Activated CD8-positive, alpha-beta memory T cell treated with anti-CD3 and anti-CD28 coated beads for 1 hour (primary cell): ENCODE data around the gene TMEM267.
"Not testable (repeated sequence)": the region's sequence is repeated elsewhere in the genome, so short reads cannot be mapped to it uniquely, and the experiment has no call there.

ENCODE experiments used
- DNase-seq, 2 donors: peaks; one replicate each; pipeline ENCODE4 v3.0.0-alpha.2; 2020; ENCODE audit warnings: low read depth in 1 of 2; ENCODE audit errors: extremely low read depth in 1 of 2

The TMEM267 gene, protein sequence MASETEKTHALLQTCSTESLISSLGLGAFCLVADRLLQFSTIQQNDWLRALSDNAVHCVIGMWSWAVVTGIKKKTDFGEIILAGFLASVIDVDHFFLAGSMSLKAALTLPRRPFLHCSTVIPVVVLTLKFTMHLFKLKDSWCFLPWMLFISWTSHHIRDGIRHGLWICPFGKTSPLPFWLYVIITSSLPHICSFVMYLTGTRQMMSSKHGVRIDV

DNA sequence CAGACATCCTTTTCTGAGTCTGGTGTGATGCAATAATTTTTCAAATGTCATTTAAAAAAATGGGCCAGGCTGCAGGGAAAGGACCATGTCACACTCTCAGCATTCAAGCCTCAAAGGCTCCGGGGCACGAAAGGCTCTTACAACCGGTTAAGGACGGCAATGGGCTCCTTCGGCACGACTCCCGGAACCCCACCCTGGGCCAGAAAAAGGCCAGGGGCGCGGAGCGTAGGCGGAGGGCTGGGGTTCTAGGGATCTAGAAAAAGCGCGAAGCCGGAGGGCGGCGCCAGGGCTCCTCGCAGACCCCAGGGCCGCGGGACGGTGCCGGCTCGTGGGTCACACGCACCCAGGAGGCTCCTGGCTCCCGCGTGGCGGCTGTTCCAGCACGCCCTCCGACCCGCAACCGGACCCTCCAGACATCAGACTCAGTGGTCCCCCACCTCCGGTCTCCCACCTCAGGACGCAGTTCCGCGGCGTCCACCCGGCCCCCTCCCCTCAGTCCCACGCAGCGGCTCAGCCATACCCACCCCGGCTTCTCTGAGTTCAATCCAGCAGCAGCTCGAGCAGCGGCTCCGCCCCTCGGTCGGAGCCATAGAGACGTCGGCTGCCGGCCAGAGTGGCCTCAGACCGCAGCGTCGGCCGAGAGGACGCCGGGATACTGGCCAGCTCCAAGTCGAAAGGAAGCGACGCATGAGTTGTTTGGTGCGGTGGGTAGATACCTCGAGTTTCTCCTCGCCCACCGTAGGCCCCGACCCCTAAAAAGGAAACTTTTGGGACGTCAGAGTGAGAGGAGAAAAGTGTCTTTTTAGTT is at the start of gene TMEM267:
Gene TMEM267, minus strand, starts transcription at position 568 of the 808 bp plus-strand sequence. CDS start 29,896 bp downstream, outside the sequence.
- DNase-seq, result peak; percentile 63 to 75

DNA sequence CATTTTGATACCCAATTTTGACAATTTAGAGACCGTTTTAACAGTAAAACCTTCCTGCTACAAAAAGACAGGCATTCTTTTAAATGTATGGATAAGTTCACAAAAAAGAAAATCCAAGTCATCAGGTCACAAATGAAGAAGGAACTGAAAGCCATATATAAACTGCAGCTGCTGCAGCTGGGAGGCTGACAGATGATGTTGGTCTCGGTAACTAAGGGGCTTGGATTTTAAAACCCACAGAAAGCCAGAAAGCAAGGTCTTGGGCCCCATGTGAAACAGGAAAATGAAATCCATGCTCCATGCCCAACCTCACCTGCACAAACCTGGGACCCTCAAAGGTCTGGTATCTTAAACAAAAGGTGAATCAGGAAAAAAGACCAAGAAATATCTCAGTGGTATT is 47.0 kb upstream of the TMEM267 start:
- DNase-seq, result no peak

DNA sequence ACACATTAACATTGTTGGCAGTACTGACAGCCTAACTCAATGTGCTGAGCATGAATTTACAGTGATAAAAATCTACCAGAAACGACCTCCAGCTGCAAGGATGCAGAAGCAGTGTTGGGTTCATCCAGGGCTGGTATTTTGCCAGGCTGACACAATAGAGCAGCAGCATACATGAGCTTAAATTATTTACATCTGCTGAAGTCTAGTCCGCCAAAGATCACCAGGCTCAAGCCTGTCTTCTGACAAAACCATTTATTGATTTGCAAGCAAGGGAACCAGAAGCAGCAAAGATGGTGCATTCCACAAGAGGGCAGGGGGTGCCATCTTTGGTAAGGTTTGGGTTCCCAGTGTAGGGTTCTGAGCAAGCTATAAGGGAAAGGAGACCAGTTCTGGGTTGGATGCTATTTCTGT is 40.0 kb upstream of the TMEM267 start:
- no peak for DNase-seq

DNA sequence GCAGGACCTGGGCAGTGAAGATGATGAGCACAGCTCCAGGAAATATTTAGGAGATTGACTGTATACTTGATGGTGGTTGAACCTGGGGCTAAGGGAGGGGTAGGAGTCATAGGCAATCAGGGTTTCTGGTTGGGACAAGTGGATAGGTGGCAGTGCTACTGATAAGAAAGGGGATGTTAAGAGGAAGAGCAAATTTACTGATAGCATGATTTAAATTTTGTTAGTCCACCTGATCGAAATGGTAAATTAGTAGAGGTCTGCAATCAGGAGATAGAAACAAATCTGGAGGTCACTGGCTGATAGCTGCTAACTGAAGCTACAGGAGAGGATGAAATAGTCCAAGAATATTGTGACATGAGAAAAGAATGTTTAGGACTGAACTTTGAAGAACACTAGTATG is 37.0 kb upstream of the TMEM267 start:
- no peak for DNase-seq

DNA sequence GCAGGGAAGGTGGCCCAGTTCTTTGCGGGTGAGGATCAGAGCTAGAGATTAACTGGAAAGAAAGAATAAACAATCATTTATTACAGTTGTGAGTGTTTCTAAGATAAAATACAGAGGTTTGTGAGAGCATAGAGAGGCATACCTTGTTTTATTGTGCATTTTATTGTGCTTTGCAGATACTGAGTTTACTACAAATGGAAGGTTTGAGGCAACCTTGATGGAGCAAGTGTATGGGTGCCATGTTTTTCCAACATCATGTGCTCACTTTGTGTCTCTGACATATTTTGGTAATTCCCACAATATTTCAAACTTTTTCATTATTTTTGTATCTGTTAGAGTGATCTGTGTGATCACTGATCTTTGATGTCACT is 32.0 kb upstream of the TMEM267 start:
- DNase-seq, result no peak

DNA sequence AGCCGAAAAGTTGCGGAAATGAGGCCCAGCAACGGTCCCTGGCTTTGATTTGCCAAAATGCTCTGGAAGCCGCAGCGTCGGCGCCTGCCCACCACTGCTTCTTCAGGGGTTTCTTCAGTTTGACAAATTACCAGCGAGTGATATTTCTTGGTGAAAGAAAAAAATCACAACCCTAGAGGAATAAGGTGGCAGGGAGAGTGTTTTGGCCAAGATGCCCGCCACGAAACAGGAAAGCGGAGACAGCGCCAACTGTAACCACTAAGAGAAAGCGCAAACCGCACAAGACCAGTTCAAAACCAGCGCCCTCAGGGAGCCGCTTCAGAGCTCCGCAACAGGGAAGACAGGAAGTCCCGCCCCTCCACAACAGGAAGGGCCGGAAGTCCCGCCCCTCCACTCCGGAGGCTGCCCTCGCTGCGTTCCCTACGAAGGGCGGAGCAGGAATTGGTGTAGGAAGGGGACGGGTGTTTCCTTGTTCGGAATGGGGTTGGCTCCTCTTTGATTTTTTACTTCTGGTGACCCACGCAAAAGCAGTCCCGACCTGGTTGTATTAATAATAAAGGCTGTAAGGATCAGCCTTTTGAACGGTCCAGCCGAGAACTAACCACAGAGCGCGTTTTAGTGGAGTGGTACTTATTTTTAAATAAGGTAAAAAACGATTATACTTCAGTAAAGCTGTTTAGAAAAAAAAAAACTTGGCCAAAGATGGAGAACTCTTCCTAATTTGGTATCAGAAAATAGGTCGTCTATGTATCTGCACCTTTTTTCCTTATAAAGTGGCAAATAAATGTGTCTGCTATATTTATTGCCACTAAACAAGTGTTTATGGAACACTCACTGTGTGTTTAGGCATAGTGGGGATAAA is 31.4 kb upstream of the TMEM267 start, which contains the start of gene C5orf34:
Gene C5orf34, minus strand, starts transcription at position 333 of the 862 bp plus-strand sequence. CDS start 5,809 bp downstream, outside the sequence.
- DNase-seq, result peak; percentile 87 to 91

DNA sequence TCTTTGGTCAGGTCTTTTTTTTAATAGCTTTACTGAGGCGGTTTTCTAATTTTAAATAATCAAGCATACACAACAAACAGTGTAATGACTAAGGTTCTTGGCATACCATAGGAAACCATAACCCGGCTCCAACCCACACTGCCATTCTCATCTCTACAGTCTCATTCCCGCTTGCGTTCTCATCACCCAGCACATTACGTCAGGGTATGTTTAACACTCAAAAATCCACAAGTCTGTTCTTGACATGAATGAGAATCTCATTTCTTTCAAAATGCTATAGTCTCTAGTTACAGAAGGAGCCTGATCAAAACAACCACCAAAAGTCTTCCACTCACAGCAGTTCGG is 30.8 kb upstream of the TMEM267 start:
- peak in 1 of 2 donors; percentile 22 for DNase-seq

DNA sequence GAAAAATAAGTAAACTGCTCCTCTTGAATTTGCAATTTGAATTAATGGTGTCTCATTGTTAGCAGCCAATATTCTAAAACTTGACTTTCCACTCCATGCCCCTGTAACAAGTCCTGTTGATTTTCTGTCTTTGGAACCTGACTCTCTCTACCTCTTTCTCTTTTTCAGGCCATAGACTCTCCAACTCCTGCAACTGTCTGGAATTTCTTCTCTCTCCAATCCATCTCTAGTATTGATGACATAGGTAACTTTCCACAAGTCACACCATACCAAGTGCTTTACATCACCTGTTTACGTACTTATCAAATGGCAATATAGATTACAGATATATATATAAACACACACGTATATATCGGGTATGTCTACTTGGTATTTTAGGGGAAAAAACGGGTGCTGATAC is 30.4 kb upstream of the TMEM267 start:
- DNase-seq, result no peak

DNA sequence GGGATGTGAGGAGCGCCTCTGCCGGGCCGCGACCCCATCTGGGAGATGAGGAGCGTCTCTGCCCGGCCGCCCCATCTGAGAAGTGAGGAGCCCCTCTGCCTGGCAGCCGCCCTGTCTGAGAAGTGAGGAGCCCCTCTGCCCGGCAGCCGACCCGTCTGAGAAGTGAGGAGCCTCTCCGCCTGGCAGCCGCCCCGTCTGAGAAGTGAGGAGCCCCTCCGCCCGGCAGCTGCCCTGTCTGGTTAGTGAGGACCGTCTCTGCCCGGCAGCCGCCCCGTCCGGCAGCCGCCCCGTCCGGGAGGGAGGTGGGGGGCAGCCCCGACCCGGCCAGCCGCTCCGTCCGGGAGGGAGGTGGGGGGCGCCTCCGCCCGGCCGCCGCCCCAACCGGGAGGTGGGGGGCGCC is 27.4 kb upstream of the TMEM267 start:
- not testable (repeated sequence) for DNase-seq

DNA sequence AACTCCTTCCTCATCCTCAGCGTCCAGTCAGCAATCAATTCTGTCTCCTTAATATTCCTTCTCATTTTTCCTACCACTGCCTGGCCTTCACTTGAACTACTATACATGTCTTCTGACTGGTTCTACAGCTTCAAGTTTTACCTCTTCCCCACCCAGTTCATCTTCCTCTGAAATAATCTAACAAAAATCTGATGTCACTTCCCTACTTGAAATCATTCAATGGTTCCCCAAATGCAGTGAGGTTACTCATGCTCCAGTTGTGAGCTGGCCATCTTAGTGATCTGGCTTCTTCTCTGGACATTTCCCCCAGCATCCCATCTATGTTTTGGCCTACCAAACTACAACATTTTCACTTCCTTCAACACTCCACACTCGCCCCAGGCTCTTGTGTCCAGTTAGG is 14.9 kb upstream of the TMEM267 start:
- no peak for DNase-seq

DNA sequence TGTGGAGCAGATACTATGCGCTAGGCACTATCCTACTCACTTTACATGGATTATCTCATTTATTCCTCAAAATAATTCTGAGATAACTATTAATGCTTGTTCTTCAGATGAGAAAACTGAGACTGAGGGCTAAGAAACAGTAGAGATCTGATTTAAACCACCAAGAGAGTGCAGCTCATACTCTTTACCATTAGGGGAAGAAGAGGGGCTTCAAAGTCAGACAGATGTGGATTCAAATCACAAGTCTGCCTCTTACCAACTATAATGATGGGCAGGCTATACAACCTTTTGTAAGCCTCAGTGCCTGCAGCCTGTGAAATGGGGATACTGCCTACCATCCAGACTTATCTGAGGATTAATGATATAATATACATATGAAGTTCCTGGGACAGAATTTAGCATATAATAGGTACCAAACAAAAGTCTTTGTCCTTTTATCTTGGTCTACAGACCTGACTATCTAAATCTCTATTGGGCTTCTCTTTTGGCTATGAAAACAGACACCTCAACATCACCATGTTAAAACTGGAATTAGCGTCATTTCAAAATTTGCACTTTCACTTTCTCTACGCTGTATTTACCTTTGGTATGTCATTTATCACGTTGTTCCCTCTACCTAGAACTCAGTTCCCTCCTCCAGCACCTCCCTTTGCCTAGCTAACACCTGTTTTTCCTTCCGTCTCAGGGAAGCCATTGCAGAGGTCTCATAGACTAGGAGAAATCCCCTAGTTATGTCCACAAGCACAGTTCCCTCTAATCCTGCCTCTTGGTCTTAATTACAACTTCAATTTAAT is 13.8 kb upstream of the TMEM267 start:
- DNase-seq, result no peak

DNA sequence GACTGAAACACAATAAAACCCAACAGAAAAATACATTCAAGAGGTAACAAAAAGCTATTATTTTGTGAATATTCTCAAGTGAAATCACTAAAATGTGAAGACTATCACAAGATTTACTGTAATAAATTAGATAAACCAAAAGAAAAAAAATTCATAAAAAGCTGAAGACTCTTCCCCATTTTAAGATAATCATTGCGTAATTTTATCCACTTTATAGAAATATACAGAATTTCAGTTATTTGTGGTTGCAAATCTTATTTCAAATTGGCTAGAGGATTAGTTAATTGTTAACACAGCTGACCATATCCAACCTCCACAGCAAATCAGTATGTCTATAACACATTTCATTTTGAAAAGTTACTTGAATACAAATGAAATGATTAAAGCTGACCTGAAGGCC is 7.7 kb upstream of the TMEM267 start:
- no peak for DNase-seq

DNA sequence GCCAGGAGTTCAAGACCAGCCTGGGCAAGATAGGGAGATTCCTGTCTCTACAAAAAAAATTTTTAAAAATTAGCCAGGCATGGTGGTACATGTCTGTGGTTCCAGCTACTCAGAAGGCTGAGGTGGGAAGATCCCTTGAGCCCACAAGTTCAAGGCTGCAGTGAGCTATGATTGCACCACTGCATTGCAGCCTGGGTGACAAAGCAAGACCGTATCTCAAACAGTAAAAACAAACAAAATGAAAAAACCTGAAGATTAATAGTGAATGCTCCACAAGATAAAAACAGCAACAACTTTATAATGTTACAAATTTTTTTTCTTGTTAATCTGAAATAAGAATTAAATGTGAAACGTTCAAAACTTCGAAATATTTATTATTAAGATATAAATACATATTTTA is 2.7 kb upstream of the TMEM267 start:
- no peak for DNase-seq

DNA sequence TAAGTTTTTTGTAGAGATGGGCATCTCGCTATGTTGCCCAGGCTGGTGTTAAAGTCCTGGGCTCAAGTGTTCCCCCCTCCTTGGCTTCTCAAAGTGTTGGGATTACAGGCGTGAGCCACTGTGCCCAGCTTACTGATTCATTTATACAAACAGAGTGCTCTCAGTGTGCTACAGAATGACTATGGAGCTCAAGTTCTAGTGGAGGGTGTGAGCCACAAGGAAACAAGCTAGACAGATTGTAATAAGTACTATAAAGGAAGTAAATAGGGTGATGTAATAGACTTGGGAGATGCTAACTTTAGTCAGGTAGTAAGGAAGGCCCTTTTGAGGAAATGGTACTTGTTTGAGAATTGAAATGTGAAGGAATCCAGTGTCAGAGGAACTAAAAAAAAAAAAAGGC is 1.7 kb upstream of the TMEM267 start:
- DNase-seq, result no peak

DNA sequence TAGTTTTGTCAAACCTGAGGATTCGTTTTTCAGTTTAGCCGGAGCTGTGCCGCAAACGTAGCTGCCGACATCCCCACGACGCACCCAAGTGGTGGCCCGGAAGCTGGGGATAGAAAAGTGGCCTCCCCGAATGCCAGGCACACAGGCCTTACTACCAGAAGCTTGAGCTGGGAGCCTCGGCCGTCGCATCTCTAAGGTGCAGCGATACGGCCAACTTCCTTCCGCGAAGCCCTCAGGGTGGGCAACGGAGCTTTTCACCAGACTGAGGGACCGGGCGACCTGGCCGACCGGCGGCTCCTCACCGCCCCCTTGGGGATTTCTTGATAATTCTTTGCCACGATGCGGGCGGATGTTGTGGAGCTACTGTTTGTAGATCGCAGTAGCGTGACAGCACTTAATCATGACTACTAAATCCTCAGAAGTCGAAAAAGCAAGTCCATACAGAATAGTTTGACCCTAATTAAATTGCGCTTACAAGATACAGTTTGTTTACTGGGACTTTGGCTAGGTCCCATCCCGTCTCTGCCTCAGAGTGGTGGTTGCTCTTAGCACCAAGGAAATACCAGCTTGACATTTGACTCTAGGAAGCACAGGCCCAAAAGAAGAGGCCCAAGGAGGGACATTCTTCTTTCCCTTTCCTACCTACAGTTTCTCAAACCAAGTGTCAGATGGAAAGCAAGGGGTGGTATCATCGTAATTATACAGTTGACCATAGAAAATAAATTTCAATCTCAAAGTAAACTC is 613 bp upstream of the TMEM267 start:
- DNase-seq, result peak; percentile 59 to 72

DNA sequence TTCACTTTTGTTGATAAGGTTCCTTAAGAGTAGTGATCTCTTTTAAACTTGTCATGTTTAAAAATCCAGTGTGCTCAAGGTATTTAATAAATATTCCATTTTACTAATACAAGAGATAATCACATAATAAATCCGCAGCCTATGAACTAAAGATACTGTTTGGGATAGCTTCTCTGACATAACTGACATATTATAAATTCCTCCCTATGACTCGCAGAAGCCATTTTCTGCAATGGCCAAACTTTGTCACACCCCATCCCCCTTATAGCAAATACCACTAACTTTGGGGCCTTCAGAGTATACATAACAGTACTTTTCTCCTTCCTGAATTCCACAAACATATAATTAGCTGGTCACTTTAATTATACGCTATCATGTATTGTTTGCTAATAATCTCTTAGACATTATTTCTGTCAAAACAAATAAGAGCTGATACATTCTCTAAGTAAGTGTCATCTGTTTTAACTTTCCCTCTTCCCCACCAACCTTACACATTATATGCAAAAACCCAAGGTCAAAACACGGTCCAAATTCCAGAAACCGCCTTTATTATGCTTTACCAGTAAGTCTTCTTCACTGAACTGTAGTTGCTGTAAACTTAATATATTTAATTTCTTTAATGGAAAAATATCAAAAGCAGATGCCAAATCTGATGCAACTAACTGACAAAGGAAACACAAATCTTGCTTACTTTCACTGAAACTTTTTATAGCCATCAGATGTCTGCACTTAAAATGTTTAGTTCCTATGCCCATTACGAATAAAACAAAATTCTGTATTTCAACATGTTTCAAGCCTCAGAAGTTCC is 971 bp downstream of the TMEM267 start:
- no peak for DNase-seq

DNA sequence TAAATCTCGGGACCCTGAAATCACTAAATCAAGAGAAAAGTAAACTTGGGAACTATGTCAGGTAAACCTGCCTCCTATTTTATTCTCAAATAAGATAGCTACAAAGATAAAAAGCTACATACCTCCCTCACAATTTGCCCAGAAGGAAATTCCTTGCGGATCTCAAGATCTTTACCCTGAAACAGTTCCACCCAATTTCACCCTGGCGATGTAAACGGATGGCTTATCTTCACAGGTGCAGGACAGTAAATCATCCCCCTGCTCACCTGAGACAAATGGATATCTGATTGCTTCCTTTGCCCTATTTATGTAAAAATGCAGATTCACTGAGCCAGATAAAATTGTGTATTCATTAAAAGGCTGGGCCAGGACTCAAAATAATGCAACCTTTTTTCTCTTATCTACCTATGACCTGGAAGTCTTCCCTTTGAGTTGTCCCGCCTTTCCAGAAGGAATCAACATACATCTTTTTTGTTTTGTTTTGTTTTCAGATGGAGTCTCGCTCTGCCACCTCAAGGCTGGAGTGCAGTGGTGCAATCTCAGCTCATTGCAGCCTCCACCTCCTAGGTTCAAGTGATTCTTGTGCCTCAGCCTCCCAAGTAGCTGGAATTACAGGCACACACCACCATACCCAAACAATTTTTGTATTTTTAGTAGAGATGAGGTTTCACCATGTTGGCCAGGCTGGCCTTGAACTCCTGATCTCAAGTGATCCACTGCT is 13.8 kb downstream of the TMEM267 start:
- no peak for DNase-seq

DNA sequence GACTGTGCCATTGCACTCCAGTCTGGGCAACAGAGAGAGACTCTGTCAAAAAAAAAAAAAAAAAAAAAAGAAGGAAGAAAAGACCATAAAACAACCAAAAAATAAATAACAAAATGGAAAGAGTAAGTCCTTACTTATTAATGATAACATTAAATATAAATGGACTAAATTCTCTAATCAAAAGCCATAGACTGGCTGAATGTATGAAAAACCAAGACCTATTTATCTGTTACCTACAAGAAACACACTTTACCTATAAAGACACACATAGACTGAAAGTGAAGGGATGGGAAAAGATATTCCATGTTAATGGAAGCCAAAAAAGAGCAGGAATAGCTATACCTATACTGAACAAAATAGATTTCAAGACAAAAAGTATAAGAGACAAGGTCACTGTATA is 16.6 kb downstream of the TMEM267 start:
- no peak for DNase-seq

DNA sequence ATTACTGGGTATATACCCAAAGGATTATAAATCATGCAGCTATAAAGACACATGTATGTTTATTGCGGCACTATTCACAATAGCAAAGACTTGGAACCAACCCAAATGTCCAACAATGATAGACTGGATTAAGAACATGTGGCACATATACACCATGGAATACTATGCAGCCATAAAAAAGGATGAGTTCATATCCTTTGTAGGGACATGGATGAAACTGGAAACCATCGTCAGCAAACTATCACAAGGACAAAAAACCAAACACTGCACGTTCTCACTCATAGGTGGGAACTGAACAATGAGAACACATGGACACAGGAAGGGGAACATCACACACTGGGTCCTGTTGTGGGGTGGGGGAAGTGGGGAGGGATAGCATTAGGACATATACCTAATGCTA is 18.2 kb downstream of the TMEM267 start:
- DNase-seq, result not testable (repeated sequence)
